ENCODE data around the gene DDX1. TPM values are rescaled to one million over a fixed set of nuclear protein-coding genes. Genes with fewer than 3 reads are reported as not detected.

DDX1 gene
- total and polyA plus RNA-seq, 9 of the 15 experiments (the other 6 are each of a cell fraction or from before 2014, with no cell fraction given), result 116 to 277 (median 232) TPM

- TF ChIP-seq TCF7 (IDR thresholded peaks at IDR 0.05; ENCODE audit: borderline replicate concordance) (no peak), YBX1 (IDR thresholded peaks at IDR 0.05) (no peak), NFIX (CRISPR knock-in tag; IDR thresholded peaks at IDR 0.05; ENCODE audit: low read depth) (no peak)
Measured at GRCh38 chr2:15603044-15603765, 11.5 kb downstream of the DDX1 start (continued).

DNA sequence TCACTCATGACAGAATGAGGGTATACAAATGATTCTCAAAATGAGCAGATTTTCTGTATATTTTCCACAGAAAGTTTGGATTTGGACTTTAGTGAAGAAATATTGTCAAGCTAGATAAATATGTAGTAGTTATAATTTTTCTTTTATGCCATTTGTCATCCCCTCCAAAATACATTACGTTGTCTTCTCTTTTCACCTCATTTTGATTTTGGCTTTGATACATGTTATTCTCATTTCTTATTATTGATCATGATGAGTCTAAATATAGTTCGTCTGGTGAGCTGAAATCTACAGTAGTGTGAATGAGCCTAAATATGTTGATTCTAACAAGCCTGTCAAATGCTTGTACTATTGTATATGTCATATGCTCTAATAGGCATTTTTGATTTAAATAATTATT lies 12.3 kb downstream of the DDX1 start:
- BruUV-seq (replicated peaks), result no TSS peak
- TF ChIP-seq NCOA1 (IDR thresholded peaks at IDR 0.05; ENCODE audit: low read depth) (no peak), JUN (IDR thresholded peaks at IDR 0.05; ENCODE audit: borderline replicate concordance, low read depth, low read length) (no peak), JUN (CRISPR knock-in tag; IDR thresholded peaks at IDR 0.05; ENCODE audit: borderline replicate concordance) (no peak), IFI16 (CRISPR knock-in tag; IDR thresholded peaks at IDR 0.05) (no peak)

More for the DNA sequence above, 12.3 kb downstream of the DDX1 start:
- POLR2A ChIA-PET, result interaction anchor here (0.8 kb wide), 1 partner anchor 9 kb away, joined by 4 read pairs; no protein-coding TSS in a partner anchor
- no peaks in the 10 kb centered on the region for H3K27me3 ChIP-seq (ENCODE audit: control insufficient read depth in 2 of 2, insufficient read depth in 2 of 2, low read length in 2 of 2)
- H3K79me2 ChIP-seq (ENCODE audit: control insufficient read depth, insufficient read depth, low read length), result no peaks in the 10 kb centered on the region
- no peaks in the 10 kb centered on the region for H3K9me3 ChIP-seq (replicated peaks; ENCODE audit: control insufficient read depth, insufficient read depth, low read depth, low read length)
- H3K4me2 ChIP-seq (ENCODE audit: insufficient read depth, low read length), result no peak overlapping the region
- no peak for DNase-seq (ENCODE audit: extremely low read depth in 1 of 4, low spot score in 3 of 4)
- no peak overlapping the region for H2AFZ ChIP-seq (ENCODE audit: low read depth, low read length)
- intact Hi-C loops (cut with micrococcal nuclease), result no loop called here
- no peaks in the 10 kb centered on the region for H3K9me1 ChIP-seq (ENCODE audit: control insufficient read depth, insufficient read depth, low read length)
- CTCF ChIA-PET (ENCODE audit: low intra/inter-chr PET ratio), result interaction anchor here (0.6 kb wide), 1 partner anchor 12 kb away, joined by 4 read pairs; the partner anchor contains the start of gene DDX1
- WGBS (ENCODE audit: insufficient coverage, low coverage, missing lambda C conversion rate), result 85% methylated on average over 2 of the region's 2 CpGs
- H3K4me3 ChIP-seq, result no peak overlapping the region
- no peaks in the 10 kb centered on the region for H4K20me1 ChIP-seq (replicated peaks; ENCODE audit: control insufficient read depth, insufficient read depth, low read length)
- no peak overlapping the region for H3K27ac ChIP-seq (ENCODE audit: extremely low read depth, low read depth, low read length)
- peaks cover 98% of the 10 kb centered on the region for H3K36me3 ChIP-seq (ENCODE audit: control insufficient read depth, insufficient read depth, low read length)
- H3K9ac ChIP-seq (ENCODE audit: insufficient read depth in 1 of 2, low read depth in 2 of 2, low read length in 2 of 2), result no peak overlapping the region
- no peak for FAIRE-seq
- H3K4me1 ChIP-seq (replicated peaks in 1 of 2; ENCODE audit: control insufficient read depth in 2 of 2, insufficient read depth in 2 of 2, low read length in 2 of 2), result no peaks in the 10 kb centered on the region
- in situ Hi-C loops (cut with MboI), result no loop called here
- ATAC-seq, result no peak

Data from K562 (cell line).